ENCODE data around the gene ENO3. TPM values are rescaled to one million over a fixed set of nuclear protein-coding genes. Genes with fewer than 3 reads are reported as not detected.

Gene ENO3
- total RNA-seq, 1 experiment from 2014 or later, result 24.6 TPM

- Histone ChIP-seq H2AFZ (ENCODE audit: low read depth, low read length, poor library complexity, severe bottlenecking) (no peak overlapping the region), H3K9me2 (ENCODE audit: insufficient read depth) (no peaks in the 10 kb centered on the region), H4K20me1 (ENCODE audit: insufficient read depth) (no peaks in the 10 kb centered on the region), H3K36me3 (ENCODE audit: control insufficient read depth in 1 of 2, insufficient read depth in 2 of 2, low read length in 2 of 2) (peaks cover 4 to 16% of the 10 kb centered on the region in 2 experiments; a peak in 3 of 4 replicates), H3K79me2 (ENCODE audit: insufficient read depth, low read length) (peaks cover 11% of the 10 kb centered on the region; the same call in 1 of the 2 replicates), H3K4me3 (replicated peaks in 1 of 2; ENCODE audit: low read depth in 1 of 2, low read length in 2 of 2) (no peak overlapping the region), H3K9me3 (ENCODE audit: control insufficient read depth in 1 of 2, insufficient read depth in 1 of 2, low read depth in 1 of 2, low read length in 2 of 2) (no peaks in the 10 kb centered on the region), H3K27me3 (ENCODE audit: insufficient read depth, low read length) (no peaks in the 10 kb centered on the region), H3K4me1 (ENCODE audit: control insufficient read depth in 1 of 2, insufficient read depth in 2 of 2, low read length in 2 of 2) (peaks cover 19 to 33% of the 10 kb centered on the region in 2 experiments), H3K4me2 (ENCODE audit: low read length) (no peak overlapping the region), H3K27ac (ENCODE audit: low read depth, low read length) (no peak overlapping the region), H3K9ac (ENCODE audit: low read length) (no peak overlapping the region)
- ATAC-seq (no peak), DNase-seq (ENCODE audit: low read depth, low spot score) (no peak)
- RAD21 ChIA-PET (ENCODE audit: low non-redundant PET in 1 of 2, low total read pairs in 2 of 2, uncharacterized antibody in 2 of 2, unreplicated experiment in 2 of 2), result no interaction called here
- no TSS peak for BruUV-seq (replicated peaks)
- intact Hi-C loops (cut with micrococcal nuclease), result no loop called here
- POLR2A ChIA-PET, result interaction anchor here (0.8 to 1.8 kb wide), 3 partner anchors 17 to 103 kb away, joined by 4 to 7 read pairs (median 7); partner anchors contain the start of genes CAMTA2, RNF167 and SLC25A11
- CTCF ChIA-PET, result interaction anchor here (1.0 kb wide), 1 partner anchor 30 kb away, joined by 3 read pairs; the partner anchor contains the start of genes RNF167 and SLC25A11
- no peak for TF ChIP-seq EZH2 (IDR thresholded peaks at IDR 0.05)
- TF ChIP-seq CBX3 (IDR thresholded peaks at IDR 0.05; ENCODE audit: low read depth), result no peak
Observed at GRCh38 chr17:4970273-4970672, 19.4 kb downstream of the ENO3 start.

GRCh38 chr17:4971826-4972225 lies 20.9 kb downstream of the ENO3 start:
- POLR2A ChIA-PET, result no interaction called here
- no peak overlapping the region for H3K4me3 ChIP-seq (replicated peaks in 1 of 2; ENCODE audit: low read depth in 1 of 2, low read length in 2 of 2)
- BruUV-seq (replicated peaks), result no TSS peak
- peaks cover 5% of the 10 kb centered on the region; the same call in 1 of the 2 replicates for H3K79me2 ChIP-seq (ENCODE audit: insufficient read depth, low read length)
- H3K9me2 ChIP-seq (ENCODE audit: insufficient read depth), result no peaks in the 10 kb centered on the region
- TF ChIP-seq ZBTB33 (IDR thresholded peaks at IDR 0.05; ENCODE audit: extremely low read depth, insufficient replicate concordance, low read length) (no peak), YY1 (IDR thresholded peaks at IDR 0.05; ENCODE audit: extremely low read depth, insufficient replicate concordance, low read depth, low read length) (no peak), SIN3A (IDR thresholded peaks at IDR 0.05; ENCODE audit: low read depth) (no peak), RAD21 (IDR thresholded peaks at IDR 0.05; ENCODE audit: low read depth) (no peak), ZNF274 (IDR thresholded peaks at IDR 0.05; ENCODE audit: low read depth, low read length) (no peak), POLR2AphosphoS5 (IDR thresholded peaks at IDR 0.05; ENCODE audit: low read depth, low read length) (no peak), ELF1 (IDR thresholded peaks at IDR 0.05; ENCODE audit: borderline replicate concordance, low read depth) (no peak), CBX3 (IDR thresholded peaks at IDR 0.05; ENCODE audit: low read depth) (no peak), ATF3 (IDR thresholded peaks at IDR 0.05) (no peak)
- H3K4me2 ChIP-seq (ENCODE audit: low read length), result no peak overlapping the region
- H3K27ac ChIP-seq (ENCODE audit: low read depth, low read length), result no peak overlapping the region
- CTCF ChIA-PET, result no interaction called here
- intact Hi-C loops (cut with micrococcal nuclease), result no loop called here
- RAD21 ChIA-PET (ENCODE audit: low non-redundant PET in 1 of 2, low total read pairs in 2 of 2, uncharacterized antibody in 2 of 2, unreplicated experiment in 2 of 2), result no interaction called here
- H3K36me3 ChIP-seq (ENCODE audit: control insufficient read depth in 1 of 2, insufficient read depth in 2 of 2, low read length in 2 of 2), result peaks cover 4 to 13% of the 10 kb centered on the region in 2 experiments; a peak in 2 of 4 replicates
- peaks cover 14 to 22% of the 10 kb centered on the region in 2 experiments for H3K4me1 ChIP-seq (ENCODE audit: control insufficient read depth in 1 of 2, insufficient read depth in 2 of 2, low read length in 2 of 2)
- DNase-seq (ENCODE audit: low read depth, low spot score), result no peak
- H3K27me3 ChIP-seq (ENCODE audit: insufficient read depth, low read length), result no peaks in the 10 kb centered on the region
- H4K20me1 ChIP-seq (ENCODE audit: insufficient read depth), result no peaks in the 10 kb centered on the region
- ATAC-seq, result no peak
- no peak overlapping the region for H3K9ac ChIP-seq (ENCODE audit: low read length)
- no peak overlapping the region for H2AFZ ChIP-seq (ENCODE audit: low read depth, low read length, poor library complexity, severe bottlenecking)
- no peaks in the 10 kb centered on the region for H3K9me3 ChIP-seq (ENCODE audit: control insufficient read depth in 1 of 2, insufficient read depth in 1 of 2, low read depth in 1 of 2, low read length in 2 of 2)
